Right atrium auricular region (tissue), 2 donors: ENCODE measurements around the gene EXOC4. TPM values are rescaled to one million over a fixed set of nuclear protein-coding genes. Genes with fewer than 3 reads are reported as not detected.

Source experiments
- DNase-seq: peaks from one replicate; pipeline ENCODE4 v3.0.0-alpha.2; 2019; ENCODE audit warnings: low spot score
- H3K27ac ChIP-seq, 2 donors: fragments of 200-600 bp; sonication (generic); 1 replicate in 1 of 2; 2 replicates in 1 of 2; pipeline ENCODE4 v1.5.1; 2016 to 2019
- H3K27me3 ChIP-seq, 2 donors: fragments of 200-600 bp; sonication (generic); one replicate each; pipeline versions ENCODE4 v1.5.1 to v1.6.0; 2017 to 2019
- H3K36me3 ChIP-seq: fragments of 200-600 bp; sonication (generic); one replicate; pipeline ENCODE4 v1.5.1; 2016
- H3K4me1 ChIP-seq, 2 donors: fragments of 200-600 bp; sonication (generic); one replicate each; pipeline versions ENCODE4 v1.5.1 to v1.6.0; 2017 to 2019
- H3K4me3 ChIP-seq, 2 donors: fragments of 200-600 bp; sonication (generic); 1 replicate in 1 of 2; 2 replicates in 1 of 2; pipeline ENCODE4 v1.5.1; 2017 to 2019; ENCODE audit warnings: mild to moderate bottlenecking in 1 of 2, moderate library complexity in 1 of 2
- H3K9me3 ChIP-seq, 2 donors: fragments of 200-600 bp; sonication (generic); one replicate each; pipeline ENCODE4 v1.5.1; 2019
- CTCF ChIP-seq, 2 donors: fragments of 200-600 bp; sonication (generic); IDR thresholded peaks; one replicate each; pipeline ENCODE4 v1.5.1; 2019; ENCODE audit warnings: antibody characterized with exemption in 2 of 2
- total RNA-seq, 2 donors: library from RNA; depleted of rRNA; stranded (reverse); fragments of >200 nt; gene quantifications; one replicate each; pipeline ENCODE4 v1.1.0, GENCODE V29; 2016

EXOC4 gene
- total RNA-seq, 2 donors from 2014 or later, result 24.7 to 30.6 TPM

- no peak for TF ChIP-seq CTCF (IDR thresholded peaks at IDR 0.05)
- H3K36me3 ChIP-seq, result no peaks in the 10 kb centered on the region
- H3K27ac ChIP-seq, result no peak overlapping the region
- no peak for DNase-seq
- no peaks in the 10 kb centered on the region for H3K27me3 ChIP-seq
- no peaks in the 10 kb centered on the region for H3K4me1 ChIP-seq
- no peaks in the 10 kb centered on the region for H3K9me3 ChIP-seq
- no peak overlapping the region for H3K4me3 ChIP-seq
Measured at GRCh38 chr7:133714654-133715053, 461.8 kb downstream of the EXOC4 start.

GRCh38 chr7:133718131-133718530 lies 465.3 kb downstream of the EXOC4 start:
- no peaks in the 10 kb centered on the region for H3K9me3 ChIP-seq
- no peak for DNase-seq
- TF ChIP-seq CTCF (IDR thresholded peaks at IDR 0.05), result no peak

DNA sequence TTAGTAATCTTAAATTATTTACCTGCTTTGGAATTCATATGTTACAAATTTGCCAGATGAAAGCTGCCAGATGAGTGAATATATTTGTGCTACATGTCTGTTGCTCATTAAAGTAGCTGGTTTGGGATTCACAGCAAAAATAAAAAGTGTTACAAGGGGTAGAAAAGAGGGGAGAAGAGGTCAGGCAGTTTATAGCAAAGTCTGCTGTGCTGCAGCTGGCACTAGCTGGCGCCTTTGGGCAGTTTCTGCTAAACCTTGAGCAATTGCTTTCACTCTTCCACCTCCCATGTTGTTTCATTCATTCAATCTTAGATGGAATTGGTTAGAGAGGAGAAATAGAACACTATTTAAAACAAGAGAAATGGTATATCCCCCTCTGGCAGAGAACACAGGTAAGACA lies 470.2 kb downstream of the EXOC4 start:
- Histone ChIP-seq H3K27me3 (no peaks in the 10 kb centered on the region), H3K4me3 (no peak overlapping the region), H3K27ac (no peak overlapping the region), H3K9me3 (no peaks in the 10 kb centered on the region), H3K36me3 (no peaks in the 10 kb centered on the region), H3K4me1 (no peaks in the 10 kb centered on the region)
- no peak for DNase-seq
- TF ChIP-seq CTCF (IDR thresholded peaks at IDR 0.05), result no peak

More at GRCh38 chr7:133718131-133718530, 465.3 kb downstream of the EXOC4 start:
- H3K36me3 ChIP-seq, result no peaks in the 10 kb centered on the region
- H3K4me1 ChIP-seq, result no peaks in the 10 kb centered on the region
- H3K27ac ChIP-seq, result no peak overlapping the region
- no peaks in the 10 kb centered on the region for H3K27me3 ChIP-seq
- H3K4me3 ChIP-seq, result no peak overlapping the region

- no peak for TF ChIP-seq CTCF (IDR thresholded peaks at IDR 0.05)
- Histone ChIP-seq H3K27ac (no peak overlapping the region), H3K4me3 (no peak overlapping the region), H3K4me1 (no peaks in the 10 kb centered on the region), H3K27me3 (no peaks in the 10 kb centered on the region), H3K9me3 (no peaks in the 10 kb centered on the region), H3K36me3 (no peaks in the 10 kb centered on the region)
- DNase-seq, result no peak
Measured at GRCh38 chr7:133724148-133724547, 471.3 kb downstream of the EXOC4 start.

GRCh38 chr7:133724694-133725093 lies 471.8 kb downstream of the EXOC4 start:
- no peak for TF ChIP-seq CTCF (IDR thresholded peaks at IDR 0.05)
- H3K4me1 ChIP-seq, result no peaks in the 10 kb centered on the region
- no peaks in the 10 kb centered on the region for H3K27me3 ChIP-seq
- H3K27ac ChIP-seq, result no peak overlapping the region
- H3K4me3 ChIP-seq, result no peak overlapping the region
- no peaks in the 10 kb centered on the region for H3K9me3 ChIP-seq
- no peaks in the 10 kb centered on the region for H3K36me3 ChIP-seq
- DNase-seq, result no peak

- TF ChIP-seq CTCF (IDR thresholded peaks at IDR 0.05), result no peak
- Histone ChIP-seq H3K4me1 (no peaks in the 10 kb centered on the region), H3K36me3 (no peaks in the 10 kb centered on the region), H3K27ac (no peak overlapping the region), H3K9me3 (no peaks in the 10 kb centered on the region), H3K4me3 (no peak overlapping the region), H3K27me3 (no peaks in the 10 kb centered on the region)
- no peak for DNase-seq
Measured at GRCh38 chr7:133727476-133728214, 474.8 kb downstream of the EXOC4 start.
